Activated naive CD8-positive, alpha-beta T cell treated with anti-CD3 and anti-CD28 coated beads, Interleukin-2, amount 10 ng/mL, durations not matched to agents 7 days and 5 days (primary cell): Measurements from ENCODE around the gene TPO. TPM values are rescaled to one million over a fixed set of nuclear protein-coding genes. Genes with fewer than 3 reads are reported as not detected.

Experiments used
- ATAC-seq: fragments of 150-1000 bp; cut with Tn5 transposase; one replicate; pipeline ENCODE4 v1.10.0; 2021; ENCODE audit warnings: low read depth, moderate library complexity
- POLR2A ChIA-PET: fragments of 350-600 bp; sonication (Branson Sonifier 250); formaldehyde crosslinking; loops from one replicate; lab custom pipeline; 2021; ENCODE audit warnings: antibody characterized with exemption; lab: Charles Lee
- DNase-seq: peaks from one replicate; pipeline ENCODE4 v3.0.0; 2021
- H3K27ac Mint-ChIP-seq: one replicate; pipeline ENCODE4 v1.8.0; 2022; ENCODE audit warnings: mild to moderate bottlenecking, mixed read lengths
- H3K27me3 Mint-ChIP-seq: one replicate; pipeline ENCODE4 v1.8.0; 2022; ENCODE audit warnings: mild to moderate bottlenecking, moderate library complexity, mixed read lengths
- H3K36me3 Mint-ChIP-seq: one replicate; pipeline ENCODE4 v1.8.0; 2021; ENCODE audit warnings: mild to moderate bottlenecking, mixed read lengths
- H3K4me1 Mint-ChIP-seq: one replicate; pipeline ENCODE4 v1.8.0; 2021; ENCODE audit warnings: mixed read lengths
- H3K4me3 Mint-ChIP-seq: one replicate; pipeline ENCODE4 v1.8.0; 2022; ENCODE audit warnings: mild to moderate bottlenecking, moderate library complexity, mixed read lengths
- H3K9me3 Mint-ChIP-seq: one replicate; pipeline ENCODE4 v1.8.0; 2021; ENCODE audit warnings: mixed read lengths
- total RNA-seq, 2 experiments: library from RNA; stranded (reverse); gene quantifications; one replicate each; pipeline ENCODE4 v1.2.3, GENCODE V29; 2021

Gene TPO
- total RNA-seq, 2 experiments from 2014 or later = not detected

DNA sequence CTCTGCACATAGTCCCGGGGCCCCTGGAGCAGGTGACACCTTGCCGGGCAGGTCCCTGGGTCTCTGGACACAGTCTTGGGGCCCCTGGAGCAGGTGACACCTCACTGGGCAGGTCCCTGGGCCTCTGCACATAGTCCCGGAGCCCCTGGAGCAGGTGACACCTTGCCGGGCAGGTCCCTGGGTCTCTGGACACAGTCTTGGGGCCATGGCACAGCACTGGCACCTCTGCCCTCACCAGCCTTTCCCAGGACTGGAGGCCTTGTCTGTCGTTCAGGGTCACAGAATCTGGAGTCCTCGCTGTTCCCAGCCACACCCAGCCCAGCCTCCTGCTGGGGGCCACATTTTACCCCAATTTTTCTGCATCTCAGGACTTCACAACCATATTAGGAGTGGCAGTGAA, 2.2 kb downstream of the TPO start:
- Mint-ChIP-seq H3K27me3 (no peaks in the 10 kb centered on the region), H3K4me3 (no peak overlapping the region), H3K9me3 (no peaks in the 10 kb centered on the region), H3K36me3 (no peaks in the 10 kb centered on the region), H3K27ac (no peak overlapping the region), H3K4me1 (no peaks in the 10 kb centered on the region)
- POLR2A ChIA-PET = no interaction called here
- DNase-seq = no peak
- ATAC-seq = no peak

DNA sequence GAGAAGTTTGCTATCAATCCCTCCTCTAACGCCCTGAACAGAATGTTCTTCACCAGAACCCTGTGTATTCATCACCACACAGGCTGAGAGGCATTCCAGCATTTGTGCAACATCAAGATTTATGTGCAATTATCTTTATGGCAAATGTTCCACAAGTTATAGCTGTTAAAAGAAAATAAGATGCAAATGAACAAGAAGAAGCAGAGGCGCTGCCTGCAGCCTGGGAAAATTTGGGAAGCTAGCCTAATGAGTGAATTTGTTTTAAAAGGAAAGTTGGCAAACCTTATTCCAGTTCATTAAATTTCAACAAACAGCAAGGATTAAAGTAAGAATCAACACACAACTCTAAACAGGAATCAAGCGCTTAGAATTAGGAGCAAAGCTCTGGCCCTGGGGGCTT, 5.3 kb downstream of the TPO start:
- H3K4me3 Mint-ChIP-seq = no peak overlapping the region
- no peak for ATAC-seq

DNA sequence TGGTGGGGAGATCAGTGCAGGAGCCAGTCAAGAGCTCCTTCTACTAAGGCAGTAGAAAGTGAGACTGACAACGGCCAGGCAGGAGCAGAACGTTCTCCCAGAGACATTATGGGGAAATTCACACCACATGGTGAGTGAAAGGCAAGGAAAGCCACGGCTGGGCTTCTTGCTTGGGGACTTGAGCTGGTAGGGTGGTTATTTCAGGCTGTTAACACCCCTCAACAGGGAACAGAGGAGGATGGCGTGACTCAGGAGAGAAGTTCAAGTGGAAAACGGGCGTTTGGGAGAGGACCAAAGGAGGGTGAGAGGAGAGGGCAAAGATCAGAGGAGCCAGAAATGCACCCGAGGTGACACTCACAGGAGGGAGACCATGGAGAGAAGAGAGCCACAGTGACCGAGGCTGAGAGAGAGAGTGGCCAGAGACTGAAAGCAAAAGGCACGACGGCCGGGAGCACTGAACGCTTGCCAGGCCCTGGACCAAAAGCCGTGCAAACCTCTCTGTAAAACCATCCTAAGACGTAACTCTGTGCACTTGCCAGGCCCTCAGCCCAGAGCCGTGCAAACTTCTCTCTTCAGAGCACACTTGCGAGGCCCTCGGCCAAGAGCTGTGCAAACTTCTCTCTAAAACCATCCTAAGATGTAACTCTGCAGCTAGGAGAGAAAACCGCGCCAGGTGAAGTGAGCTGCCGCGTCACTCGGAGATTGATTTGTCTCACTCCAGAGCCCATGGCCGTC, 7.7 kb downstream of the TPO start:
- H3K4me1 Mint-ChIP-seq = no peaks in the 10 kb centered on the region

More for the DNA sequence above, 5.3 kb downstream of the TPO start:
- Mint-ChIP-seq H3K4me1 (no peaks in the 10 kb centered on the region), H3K27me3 (no peaks in the 10 kb centered on the region), H3K36me3 (no peaks in the 10 kb centered on the region), H3K27ac (no peak overlapping the region), H3K9me3 (no peaks in the 10 kb centered on the region)
- POLR2A ChIA-PET = no interaction called here
- DNase-seq = no peak

DNA sequence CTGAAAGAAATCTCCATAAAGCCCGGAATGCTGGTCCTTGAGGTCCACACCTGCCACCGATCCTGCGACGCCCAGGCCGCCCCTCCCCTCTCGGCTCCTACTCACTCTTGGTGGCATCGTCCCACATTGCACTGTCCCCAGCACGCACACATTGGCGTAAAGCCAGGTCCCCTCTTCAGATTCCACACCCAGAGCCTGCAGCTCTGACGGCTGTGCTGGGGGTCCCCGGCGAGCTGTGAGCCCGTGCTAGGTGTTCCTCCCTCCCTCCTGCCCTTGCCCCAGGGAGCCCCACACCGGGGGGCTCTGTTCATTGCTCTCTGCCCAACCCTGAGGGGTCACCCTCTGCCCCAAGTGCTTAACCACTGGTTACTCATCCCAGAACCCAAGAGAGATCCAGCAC, 8.5 kb downstream of the TPO start:
- Mint-ChIP-seq H3K27ac (no peak overlapping the region), H3K4me3 (no peak overlapping the region), H3K27me3 (no peaks in the 10 kb centered on the region), H3K9me3 (no peaks in the 10 kb centered on the region), H3K36me3 (no peaks in the 10 kb centered on the region), H3K4me1 (no peaks in the 10 kb centered on the region)
- POLR2A ChIA-PET = no interaction called here
- DNase-seq (no peak), ATAC-seq (no peak)

More for the DNA sequence above, 7.7 kb downstream of the TPO start:
- ATAC-seq (no peak), DNase-seq (no peak)
- Mint-ChIP-seq H3K4me3 (no peak overlapping the region), H3K27ac (no peak overlapping the region), H3K9me3 (no peaks in the 10 kb centered on the region), H3K36me3 (no peaks in the 10 kb centered on the region), H3K27me3 (no peaks in the 10 kb centered on the region)
- POLR2A ChIA-PET = no interaction called here

DNA sequence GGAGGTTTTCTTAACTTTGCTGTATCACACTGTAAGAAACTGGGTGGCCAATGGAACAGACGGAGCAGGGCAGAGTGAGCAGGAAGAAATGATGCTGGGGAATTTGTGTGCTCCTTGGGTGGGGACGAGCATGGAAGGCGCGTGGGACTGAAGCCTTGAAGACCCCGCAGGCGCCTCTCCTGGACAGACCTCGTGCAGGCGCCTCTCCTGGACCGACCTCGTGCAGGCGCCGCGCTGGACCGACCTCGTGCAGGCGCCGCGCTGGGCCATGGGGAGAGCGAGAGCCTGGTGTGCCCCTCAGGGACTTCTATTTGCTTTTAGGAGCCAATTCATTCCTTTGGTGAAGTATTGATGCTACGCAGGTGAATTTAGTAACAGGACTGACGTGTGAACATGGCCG, 8.9 kb downstream of the TPO start:
- no peaks in the 10 kb centered on the region for H3K4me1 Mint-ChIP-seq
- no peaks in the 10 kb centered on the region for H3K27me3 Mint-ChIP-seq
- ATAC-seq (no peak), DNase-seq (no peak)
- H3K27ac Mint-ChIP-seq = no peak overlapping the region
- POLR2A ChIA-PET = no interaction called here
- H3K9me3 Mint-ChIP-seq = no peaks in the 10 kb centered on the region
- H3K36me3 Mint-ChIP-seq = no peaks in the 10 kb centered on the region
- H3K4me3 Mint-ChIP-seq = no peak overlapping the region

DNA sequence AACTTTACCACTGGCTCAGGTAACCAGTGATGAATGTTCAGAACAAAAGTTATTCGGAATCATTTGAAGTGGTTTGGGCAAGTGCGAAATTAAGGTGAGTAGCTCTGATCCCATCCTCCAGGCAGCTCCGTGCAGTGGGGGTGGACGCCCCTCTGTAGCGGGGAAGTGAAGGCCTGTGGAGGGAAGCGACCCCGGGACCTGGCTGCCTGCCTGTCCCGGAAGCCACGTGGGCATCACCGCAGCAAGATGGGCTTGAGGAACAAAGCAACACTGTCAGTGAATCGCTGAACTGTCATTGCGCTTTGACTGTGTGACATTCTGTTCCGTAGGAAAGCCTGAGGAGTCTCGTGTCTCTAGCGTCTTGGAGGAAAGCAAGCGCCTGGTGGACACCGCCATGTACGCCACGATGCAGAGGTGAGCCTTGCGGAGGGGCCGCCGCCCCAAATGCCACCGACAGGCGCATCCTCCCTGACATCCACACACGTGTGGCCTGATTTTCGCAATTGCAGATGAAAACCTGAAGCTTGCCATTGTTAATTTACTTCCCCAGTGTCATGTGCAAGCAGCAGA, 9.5 kb downstream of the TPO start:
- POLR2A ChIA-PET = no interaction called here
- no peak overlapping the region for H3K4me3 Mint-ChIP-seq
- no peak for ATAC-seq

DNA sequence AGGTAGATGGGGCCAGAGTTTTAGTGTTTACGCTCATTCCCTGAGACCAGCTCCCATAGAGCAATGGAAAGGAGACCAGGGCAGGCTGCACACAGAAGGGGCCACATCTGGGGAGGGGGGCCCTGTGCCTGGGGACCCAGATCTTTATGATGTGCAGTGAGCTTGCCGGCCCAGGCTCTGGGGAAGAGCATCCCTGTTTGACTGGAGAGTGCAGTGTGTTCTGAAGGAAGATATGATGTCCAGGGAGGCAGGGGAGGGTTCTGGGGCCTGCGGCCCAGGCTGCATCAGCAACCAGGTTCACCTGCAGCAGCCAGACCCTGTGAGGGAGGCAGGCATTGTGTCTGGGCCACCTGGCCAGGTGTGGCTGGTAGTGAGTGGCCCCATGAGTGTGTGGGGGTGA, 13.8 kb downstream of the TPO start:
- no peak overlapping the region for H3K4me3 Mint-ChIP-seq
- no peaks in the 10 kb centered on the region for H3K36me3 Mint-ChIP-seq
- POLR2A ChIA-PET = no interaction called here
- no peak overlapping the region for H3K27ac Mint-ChIP-seq
- H3K4me1 Mint-ChIP-seq = no peaks in the 10 kb centered on the region
- no peaks in the 10 kb centered on the region for H3K9me3 Mint-ChIP-seq
- no peak for DNase-seq
- ATAC-seq = no peak
- H3K27me3 Mint-ChIP-seq = no peaks in the 10 kb centered on the region

More for the DNA sequence above, 9.5 kb downstream of the TPO start:
- Mint-ChIP-seq H3K36me3 (no peaks in the 10 kb centered on the region), H3K27ac (no peak overlapping the region), H3K4me1 (no peaks in the 10 kb centered on the region), H3K27me3 (no peaks in the 10 kb centered on the region), H3K9me3 (no peaks in the 10 kb centered on the region)
- DNase-seq = no peak

DNA sequence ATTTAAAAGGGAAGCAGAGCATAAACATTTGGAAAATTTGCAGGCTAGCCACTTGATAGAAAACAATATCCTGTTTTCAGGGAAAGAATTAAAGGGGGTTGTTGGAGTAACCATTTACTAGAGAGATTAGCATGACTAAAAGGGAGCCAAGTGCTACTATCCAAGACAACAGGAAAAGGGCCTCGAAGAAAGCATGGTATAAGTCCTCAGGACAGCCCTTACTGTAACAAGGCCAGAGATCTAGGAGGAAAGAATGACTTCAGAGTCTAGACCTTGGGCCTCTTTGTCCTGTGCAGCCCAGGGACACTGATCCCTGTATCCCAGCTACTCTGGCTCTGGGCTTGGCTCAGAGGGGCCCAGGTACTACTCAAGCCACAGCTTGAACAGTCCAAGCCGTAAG, 16.6 kb downstream of the TPO start:
- no peaks in the 10 kb centered on the region for H3K27me3 Mint-ChIP-seq
- H3K4me3 Mint-ChIP-seq = no peak overlapping the region
- H3K9me3 Mint-ChIP-seq = no peaks in the 10 kb centered on the region
- ATAC-seq = no peak
- POLR2A ChIA-PET = no interaction called here
- DNase-seq = no peak
- H3K4me1 Mint-ChIP-seq = no peaks in the 10 kb centered on the region
- H3K27ac Mint-ChIP-seq = no peak overlapping the region
- no peaks in the 10 kb centered on the region for H3K36me3 Mint-ChIP-seq

DNA sequence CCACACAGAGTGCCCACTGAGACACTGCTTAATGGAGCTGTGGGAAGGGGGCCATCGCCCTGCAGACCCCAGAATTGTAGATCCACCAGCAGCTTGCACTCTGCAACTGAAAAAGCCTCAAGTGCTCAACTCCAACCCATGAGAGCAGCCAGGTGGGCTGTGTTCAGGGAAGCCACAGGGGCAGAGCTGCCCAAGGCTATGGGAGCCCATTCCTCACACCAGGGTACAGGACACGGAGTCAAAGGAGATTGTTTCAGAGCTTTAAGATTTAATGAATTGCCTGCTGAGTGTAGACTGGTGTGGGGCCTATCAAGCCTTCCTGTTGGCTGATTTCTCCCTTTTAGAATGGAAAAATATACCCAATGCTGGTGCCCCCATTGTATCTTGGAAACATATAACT, 17.2 kb downstream of the TPO start:
- Mint-ChIP-seq H3K4me3 (no peak overlapping the region), H3K36me3 (no peaks in the 10 kb centered on the region), H3K9me3 (no peaks in the 10 kb centered on the region), H3K27ac (no peak overlapping the region), H3K27me3 (no peaks in the 10 kb centered on the region), H3K4me1 (no peaks in the 10 kb centered on the region)
- POLR2A ChIA-PET = no interaction called here
- ATAC-seq (no peak), DNase-seq (no peak)

DNA sequence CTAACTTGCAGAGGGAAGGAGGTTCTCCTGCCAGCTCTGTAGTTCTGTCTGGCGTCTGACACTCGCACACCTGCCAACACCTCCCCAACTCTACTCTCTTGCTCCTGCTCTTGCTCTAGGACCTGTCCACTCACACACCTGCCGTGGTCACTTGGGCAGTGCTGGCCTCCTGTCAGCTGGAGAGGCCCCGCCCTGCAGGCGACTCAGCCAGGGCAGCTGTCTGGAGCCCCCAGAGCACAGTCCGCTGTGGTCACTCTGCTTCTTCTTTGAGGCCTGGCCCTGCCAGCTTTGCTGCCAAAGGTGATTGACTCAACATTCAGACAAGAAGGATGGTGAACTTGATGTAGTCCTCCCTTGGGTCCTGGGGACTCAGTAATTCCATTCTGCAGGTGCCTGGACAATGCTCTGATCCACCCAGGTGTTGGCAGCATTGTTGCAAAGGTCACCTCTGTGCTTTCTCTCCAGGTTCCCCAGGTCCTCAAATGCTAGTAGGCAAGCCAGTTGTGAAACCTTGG, 18.7 kb downstream of the TPO start:
- H3K9me3 Mint-ChIP-seq = no peaks in the 10 kb centered on the region

DNA sequence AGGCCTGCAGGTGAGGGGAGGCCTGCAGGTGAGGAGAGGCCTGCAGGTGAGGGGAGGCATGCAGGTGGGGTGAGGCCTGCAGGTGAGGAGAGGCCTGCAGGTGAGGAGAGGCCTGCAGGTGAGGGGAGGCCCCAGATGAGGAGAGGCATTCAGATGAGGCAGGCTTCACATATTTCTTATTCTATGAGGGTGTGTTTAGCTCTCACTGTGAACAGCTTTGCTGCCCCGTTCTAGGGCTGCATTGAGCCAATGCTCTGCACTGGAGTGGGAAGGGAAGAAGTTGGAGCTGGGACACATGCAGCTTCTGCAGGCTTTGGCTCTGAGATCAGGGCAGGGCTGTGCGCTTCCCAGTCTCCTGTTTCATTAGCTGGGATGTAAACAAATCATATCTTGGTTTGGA, 19.5 kb downstream of the TPO start:
- no peaks in the 10 kb centered on the region for H3K27me3 Mint-ChIP-seq
- no peak overlapping the region for H3K4me3 Mint-ChIP-seq
- DNase-seq = no peak

More for the DNA sequence above, 18.7 kb downstream of the TPO start:
- Mint-ChIP-seq H3K4me1 (no peaks in the 10 kb centered on the region), H3K36me3 (no peaks in the 10 kb centered on the region), H3K27me3 (no peaks in the 10 kb centered on the region), H3K4me3 (no peak overlapping the region), H3K27ac (no peak overlapping the region)
- DNase-seq (no peak), ATAC-seq (no peak)
- POLR2A ChIA-PET = no interaction called here

DNA sequence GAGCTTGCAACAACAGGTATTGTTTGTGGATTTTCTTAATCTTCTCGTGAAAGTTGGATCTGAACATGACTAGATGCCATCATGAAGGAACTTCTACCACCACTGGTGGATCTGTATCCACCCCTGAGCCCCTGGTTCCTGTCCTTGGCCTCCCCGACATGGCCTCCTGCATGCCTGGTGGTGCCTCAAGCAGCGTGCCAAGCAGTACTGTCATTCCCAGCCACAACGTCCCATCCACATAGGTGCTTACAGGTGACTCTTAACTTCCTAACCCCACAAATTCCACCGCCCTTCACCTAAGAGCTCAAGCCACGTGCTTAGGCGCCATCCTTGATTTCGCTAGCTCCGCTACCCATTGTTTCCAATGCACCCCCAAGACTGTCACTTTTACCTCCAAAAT, 23.1 kb downstream of the TPO start:
- DNase-seq = no peak
- Mint-ChIP-seq H3K9me3 (no peaks in the 10 kb centered on the region), H3K27ac (no peak overlapping the region), H3K36me3 (no peaks in the 10 kb centered on the region), H3K27me3 (no peaks in the 10 kb centered on the region), H3K4me3 (no peak overlapping the region), H3K4me1 (no peaks in the 10 kb centered on the region)
- POLR2A ChIA-PET = no interaction called here
- no peak for ATAC-seq

More for the DNA sequence above, 19.5 kb downstream of the TPO start:
- Mint-ChIP-seq H3K9me3 (no peaks in the 10 kb centered on the region), H3K4me1 (no peaks in the 10 kb centered on the region), H3K36me3 (no peaks in the 10 kb centered on the region), H3K27ac (no peak overlapping the region)
- POLR2A ChIA-PET = no interaction called here
- ATAC-seq = no peak

DNA sequence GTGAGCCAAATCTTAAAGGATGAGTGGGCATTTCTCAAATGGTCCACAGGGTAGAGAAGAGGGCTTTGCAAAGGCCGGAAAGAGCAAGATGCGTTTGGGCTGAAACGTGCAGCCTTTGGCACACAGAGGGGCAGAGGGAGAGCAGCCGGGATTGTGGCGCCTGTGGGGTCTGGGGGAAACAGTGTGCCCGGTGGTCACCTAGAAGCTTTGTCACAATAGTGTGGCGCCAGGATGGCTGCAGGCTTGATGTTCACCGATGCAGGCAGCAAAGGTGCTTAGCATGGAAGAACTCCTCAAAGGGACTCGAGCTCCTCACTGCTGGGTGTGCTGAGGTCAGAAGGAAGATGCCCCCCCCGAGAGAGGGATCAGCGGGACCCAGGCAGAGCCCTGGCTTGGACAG, 23.8 kb downstream of the TPO start:
- H3K9me3 Mint-ChIP-seq = no peaks in the 10 kb centered on the region
- no peak overlapping the region for H3K27ac Mint-ChIP-seq
- ATAC-seq (no peak), DNase-seq (no peak)
- POLR2A ChIA-PET = no interaction called here
- no peaks in the 10 kb centered on the region for H3K4me1 Mint-ChIP-seq
- H3K36me3 Mint-ChIP-seq = no peaks in the 10 kb centered on the region
- no peak overlapping the region for H3K4me3 Mint-ChIP-seq
- no peaks in the 10 kb centered on the region for H3K27me3 Mint-ChIP-seq

DNA sequence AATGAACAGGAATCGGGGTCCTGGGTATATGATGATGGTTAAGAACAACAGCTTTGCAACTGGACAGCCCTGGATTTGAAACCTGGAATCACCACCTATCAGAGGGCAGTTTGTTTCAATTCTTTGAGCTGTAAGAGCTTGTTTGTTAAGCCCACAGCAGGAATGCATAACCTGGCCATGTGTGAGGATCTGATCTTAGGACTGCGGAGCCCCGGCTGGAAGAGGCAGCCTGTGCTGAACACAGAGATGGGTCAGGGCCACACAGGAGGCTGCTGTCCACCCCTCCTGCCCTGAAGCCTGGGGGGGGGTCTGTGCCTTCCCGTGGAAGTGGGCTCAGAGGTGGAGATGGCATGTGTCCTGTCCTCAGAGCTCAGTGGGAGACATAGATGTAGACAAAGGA, 24.3 kb downstream of the TPO start:
- no peak overlapping the region for H3K4me3 Mint-ChIP-seq
- ATAC-seq = no peak
- no peaks in the 10 kb centered on the region for H3K4me1 Mint-ChIP-seq
- POLR2A ChIA-PET = no interaction called here
- H3K36me3 Mint-ChIP-seq = no peaks in the 10 kb centered on the region
- H3K27ac Mint-ChIP-seq = no peak overlapping the region
- no peaks in the 10 kb centered on the region for H3K27me3 Mint-ChIP-seq
- DNase-seq = no peak
- H3K9me3 Mint-ChIP-seq = no peaks in the 10 kb centered on the region
